HG03457 (cell line): Measurements from ENCODE around the gene ASAP2.

Experiments
- ATAC-seq: cut with Tn5 transposase; IDR thresholded peaks from one replicate; pipeline ENCODE4 v1.9.1; 2021; ENCODE audit warnings: moderate number of reproducible peaks; ENCODE audit not compliant: unreplicated experiment

ASAP2 gene

DNA sequence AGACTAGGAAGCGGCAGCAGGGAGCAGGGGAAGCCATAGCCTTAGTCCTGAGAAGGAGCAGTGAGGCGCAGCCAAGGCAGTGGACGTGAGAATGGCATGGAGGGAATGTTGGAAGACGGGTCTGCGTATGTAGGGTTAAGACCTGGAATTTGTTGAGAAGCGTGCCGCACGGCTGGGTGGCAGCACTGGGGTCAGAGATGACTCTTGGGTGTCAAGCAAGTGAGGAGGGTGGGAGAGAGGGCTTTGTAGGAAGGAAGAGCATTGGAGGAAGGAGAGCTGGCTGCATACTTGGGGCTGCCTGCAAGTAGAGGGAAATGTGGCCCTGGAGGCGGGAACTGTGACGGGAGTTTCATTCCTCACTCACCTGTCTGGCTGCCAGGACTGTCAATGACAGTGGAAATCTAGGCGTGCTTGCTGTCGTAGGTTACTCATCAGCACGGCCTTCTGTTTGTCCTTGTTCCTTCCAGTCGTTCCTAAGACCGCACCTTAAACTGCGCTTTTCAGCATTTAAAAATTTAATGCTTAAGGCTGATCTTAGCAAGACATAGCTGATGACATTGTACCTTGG is 108.8 kb downstream of the ASAP2 start:
- no peak for ATAC-seq

DNA sequence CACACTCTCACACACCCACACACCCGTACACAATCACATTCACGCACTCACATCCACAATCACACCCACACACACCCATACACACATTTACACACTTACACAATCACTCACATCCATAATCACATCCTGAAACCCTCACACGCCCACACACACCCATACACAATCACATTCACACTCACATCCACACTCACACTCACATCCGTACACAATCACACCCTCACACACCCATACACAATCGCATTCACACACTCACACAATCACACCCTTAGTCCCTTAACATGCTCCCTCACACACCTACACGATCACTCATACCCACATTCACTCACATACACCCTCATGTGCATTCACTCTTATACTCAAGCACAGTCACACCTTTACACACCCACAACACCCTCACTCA is 110.9 kb downstream of the ASAP2 start:
- ATAC-seq = no peak

DNA sequence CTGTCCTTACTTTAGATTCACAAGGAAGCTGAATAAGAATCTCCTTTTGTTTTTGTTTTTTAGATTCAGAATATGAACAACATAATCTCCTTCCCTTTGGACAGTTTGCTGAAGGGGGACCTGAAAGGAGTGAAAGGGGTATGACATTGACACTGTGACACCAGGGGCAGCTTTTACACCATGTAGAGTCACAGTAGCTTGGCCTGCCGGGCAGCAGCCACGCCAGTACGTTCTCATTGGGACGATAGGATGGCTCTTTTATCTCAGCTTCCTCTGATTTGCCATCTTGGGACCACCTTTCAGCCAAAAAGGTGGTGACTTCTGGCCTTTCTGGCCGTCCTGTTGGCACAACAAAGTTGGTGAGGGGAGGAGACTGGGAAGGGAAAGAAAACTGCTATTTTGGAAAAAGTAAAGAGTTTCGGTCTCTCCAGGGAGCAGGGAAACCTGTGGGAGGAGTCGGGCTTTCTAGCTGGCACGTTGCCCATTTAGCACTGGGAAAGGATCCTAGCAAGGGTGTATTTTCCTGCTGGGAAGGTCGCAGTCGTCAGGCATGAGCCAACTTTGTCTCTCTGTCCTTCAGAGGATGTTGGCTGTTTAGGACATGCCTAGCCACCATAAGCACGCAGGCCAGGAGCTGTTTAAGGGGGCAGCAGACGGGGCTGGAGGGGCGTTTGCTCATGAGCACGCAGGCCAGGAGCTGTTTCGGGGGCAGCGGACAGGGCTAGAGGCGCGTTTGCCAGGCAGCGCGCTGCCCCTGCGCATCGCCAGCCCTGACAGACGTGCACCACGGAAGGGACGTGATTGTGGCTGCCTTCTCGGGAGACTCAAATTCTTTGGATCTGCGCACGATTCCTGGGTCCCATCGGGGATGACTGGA is 112.1 kb downstream of the ASAP2 start:
- ATAC-seq = no peak

DNA sequence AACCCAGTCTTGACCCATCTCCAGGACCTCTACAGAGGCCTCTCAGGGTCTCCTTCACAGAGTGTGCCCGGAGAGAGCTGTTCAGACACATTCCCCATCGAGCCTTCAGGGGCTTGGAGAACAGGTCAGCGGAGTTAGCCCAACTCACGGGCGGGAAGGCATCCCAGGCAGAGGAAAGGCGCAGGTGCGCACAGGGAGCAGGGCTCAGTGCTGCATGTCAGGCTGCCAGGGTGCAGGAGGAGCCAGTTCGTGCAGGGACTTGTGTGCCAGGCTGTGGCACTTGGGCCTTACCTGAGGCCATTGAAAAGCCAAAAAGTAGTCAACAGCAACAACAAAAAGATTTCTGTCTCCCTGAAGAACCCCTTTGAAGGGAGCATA is 112.7 kb downstream of the ASAP2 start:
- no peak for ATAC-seq

DNA sequence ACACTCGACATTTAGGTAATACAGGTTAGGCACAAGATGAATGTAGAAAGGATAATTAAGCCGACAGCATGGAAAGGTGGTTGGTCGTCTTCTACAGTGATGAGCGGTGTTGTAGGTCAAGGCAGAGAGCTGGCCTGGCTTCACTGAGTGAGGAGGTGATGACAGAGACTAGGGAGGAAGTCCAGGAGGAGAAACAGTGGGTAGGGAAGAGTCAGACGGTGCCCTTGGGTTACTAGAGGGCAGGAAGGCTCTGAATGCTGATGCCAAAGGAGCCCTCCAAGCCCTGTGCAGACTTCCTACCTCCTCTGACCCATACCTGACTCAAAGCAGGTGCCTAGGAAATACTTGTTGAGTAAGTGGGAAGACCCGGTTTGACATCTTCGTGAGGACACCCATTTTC is 116.0 kb downstream of the ASAP2 start:
- ATAC-seq = no peak

DNA sequence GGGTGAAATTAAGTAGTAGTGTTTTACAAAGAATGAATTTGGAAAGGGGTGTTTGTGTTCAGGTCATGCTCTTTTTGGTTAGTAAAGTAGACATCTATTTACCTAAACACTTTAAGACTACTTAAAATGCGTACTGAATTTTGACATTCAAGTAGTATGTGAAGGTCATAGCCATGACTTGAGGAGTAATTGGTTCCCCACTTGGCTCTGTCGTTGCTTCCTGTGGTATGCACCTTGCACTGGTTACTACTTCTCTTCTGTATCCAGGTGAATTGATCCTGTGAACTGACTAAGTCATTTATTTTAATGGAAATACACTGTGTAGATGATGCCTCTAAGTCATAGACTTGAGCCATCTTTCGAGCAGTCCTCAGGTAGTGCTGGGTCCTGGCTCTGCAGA is 118.8 kb downstream of the ASAP2 start:
- ATAC-seq = no peak

DNA sequence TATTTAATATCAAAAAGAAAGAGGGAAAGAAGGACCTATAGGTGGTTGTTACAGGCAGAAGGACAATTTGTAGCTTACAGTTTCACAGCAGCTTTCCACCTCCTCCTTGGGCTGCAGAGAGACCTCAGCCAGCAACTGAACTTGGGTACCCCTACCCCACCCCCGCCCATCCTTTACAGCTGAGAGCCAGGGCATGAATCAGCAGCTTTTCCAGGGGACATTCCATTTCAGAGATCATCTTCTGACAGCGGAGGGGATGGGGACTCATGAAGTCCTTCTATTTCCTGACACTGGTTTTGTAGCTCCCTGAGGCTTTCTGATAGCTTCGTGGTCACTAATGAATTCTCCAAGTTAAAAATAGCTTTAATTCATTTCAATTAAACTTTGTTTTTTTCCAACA is 120.4 kb downstream of the ASAP2 start:
- ATAC-seq = no peak

DNA sequence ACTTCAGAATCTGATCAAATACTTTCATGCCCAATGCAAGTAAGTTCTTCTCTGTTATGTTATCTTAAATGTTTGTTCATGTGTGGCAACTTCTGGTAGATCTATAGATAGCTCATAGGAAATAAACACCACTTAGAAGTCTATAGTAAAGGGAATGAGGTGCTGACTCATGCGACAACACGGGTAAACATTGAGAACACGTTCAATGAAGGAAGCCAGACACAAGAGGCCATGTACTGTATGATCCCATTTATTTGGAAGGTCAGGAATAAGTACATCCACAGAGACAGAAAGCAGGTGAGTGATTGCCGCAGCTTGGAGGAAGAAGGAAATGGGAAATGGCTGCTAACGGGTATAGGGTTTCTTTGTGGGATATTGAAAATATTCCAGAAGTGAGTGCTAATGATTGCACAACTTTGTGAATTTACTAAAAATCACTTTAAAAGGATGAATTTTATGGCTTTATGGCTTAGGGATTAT is 121.3 kb downstream of the ASAP2 start:
- ATAC-seq = no peak

DNA sequence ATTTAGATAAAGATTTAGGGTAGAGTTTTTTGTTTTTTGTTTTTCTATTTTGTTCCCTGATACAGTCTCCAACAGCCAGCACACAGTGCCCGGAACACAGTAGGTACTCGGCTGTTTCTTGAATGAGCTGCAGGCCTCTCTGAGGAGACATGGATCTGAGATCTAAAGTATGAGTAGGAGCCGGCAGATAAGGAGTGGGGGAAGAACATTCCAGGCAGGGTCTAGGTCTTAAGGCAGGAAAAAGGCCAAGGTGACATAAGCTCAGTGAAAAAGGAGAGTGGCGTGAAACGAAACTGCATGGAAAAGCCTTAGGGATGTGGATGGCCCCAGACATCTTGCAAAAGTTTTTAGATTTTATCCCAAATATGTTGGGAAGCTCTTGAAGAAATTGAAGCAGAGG is 122.3 kb downstream of the ASAP2 start:
- no peak for ATAC-seq

DNA sequence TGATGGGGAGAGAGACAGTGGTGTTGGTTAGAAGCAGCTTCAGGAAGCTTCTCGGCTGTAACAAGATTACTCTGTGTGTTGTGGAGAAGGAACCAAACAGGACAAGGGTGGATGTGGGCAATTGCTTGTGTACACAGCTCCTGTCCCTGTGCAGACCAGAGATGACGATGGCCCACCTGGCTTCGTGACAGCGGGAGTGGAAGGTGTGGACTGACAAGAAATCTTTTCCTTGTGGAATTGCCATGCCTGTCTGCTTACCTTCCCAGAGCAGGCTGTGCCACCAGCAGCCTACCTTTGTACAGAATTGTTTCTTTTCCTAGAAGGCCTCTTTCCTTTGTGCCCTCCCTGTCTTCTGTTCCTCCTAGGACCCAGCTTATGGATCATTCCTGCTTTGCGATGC is 122.9 kb downstream of the ASAP2 start:
- no peak for ATAC-seq

DNA sequence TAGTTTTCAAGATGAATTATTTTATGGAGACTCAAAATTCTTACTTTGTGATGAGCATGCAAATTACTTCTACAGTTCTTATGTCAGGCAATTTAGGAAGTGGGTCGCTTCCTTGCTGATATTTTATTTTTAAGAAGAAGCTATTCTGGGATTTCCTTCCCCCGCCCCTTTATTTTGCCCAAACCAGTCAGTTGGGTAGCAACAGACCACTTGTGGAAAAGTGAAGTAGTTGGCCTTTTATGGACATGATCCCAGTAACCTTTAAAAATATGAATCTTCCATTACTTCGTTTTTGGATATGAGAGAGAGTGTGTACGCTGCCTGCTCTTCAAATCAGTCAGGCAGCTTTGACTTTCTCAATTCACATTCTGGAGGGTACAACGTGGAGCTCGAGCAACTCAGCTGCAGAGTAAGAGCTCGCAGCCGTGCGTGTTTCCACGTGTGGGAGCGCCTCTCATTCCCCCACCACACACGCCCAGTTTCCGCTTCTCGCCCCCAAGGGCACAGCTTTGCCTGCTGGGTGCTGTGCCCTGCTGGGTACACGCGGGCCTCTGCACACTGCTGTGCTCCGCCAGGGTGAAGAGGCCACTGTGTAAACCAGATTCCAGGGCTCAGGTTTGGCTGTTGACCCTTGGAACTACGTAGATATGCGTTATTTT is 124.1 kb downstream of the ASAP2 start:
- ATAC-seq = no peak

DNA sequence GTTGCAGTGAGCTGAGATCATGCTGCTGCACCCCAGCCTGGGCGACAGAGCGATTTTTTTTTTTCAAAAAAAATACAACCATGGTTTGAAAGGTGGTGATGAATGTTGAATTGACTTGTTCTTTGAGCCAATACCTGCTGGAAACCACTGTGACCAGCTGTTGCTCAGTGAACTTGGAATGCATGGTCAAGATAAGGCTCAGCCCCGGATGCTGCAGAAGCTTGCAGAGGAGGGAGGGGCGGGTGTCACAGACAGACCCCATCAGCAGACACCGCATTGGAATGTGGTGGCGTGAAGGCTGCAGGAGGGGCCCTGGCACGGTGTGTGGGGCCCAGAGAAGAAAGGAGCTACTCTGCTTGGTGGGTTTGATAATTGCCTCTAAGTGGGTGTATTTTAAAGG is 125.1 kb downstream of the ASAP2 start:
- ATAC-seq = no peak

DNA sequence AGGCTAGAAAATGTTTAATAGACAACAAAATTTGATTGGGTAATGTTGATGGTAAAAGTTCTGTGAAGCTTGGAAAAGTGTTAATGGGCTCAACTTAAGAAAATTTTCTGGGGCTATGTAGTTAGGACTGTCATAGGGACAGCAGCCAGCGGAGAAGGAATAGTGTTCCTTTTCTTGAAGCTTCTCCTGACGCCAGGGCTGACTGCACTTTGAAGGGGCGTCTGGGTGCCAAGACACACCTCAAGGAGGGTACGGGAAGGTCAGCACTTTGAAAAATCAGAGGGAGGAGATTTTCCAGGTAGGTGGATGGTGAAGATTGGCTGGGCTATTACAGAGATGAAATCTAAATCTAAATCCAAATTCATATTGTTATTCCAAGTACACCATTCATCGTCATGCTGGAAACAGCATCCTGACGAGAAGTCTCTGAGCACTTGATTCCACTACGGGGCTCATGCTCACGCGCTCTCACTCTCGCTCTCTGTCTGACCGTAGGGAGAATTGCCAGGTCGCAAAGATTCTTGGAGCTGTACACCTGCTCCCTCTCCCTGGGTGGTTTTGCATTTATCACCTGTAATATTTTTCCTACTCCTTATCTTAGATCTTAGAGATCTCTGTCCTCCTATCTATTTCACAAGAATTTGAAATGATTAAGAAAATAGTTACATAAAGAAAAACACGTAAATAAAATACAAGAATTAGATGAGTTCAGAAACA is 125.7 kb downstream of the ASAP2 start:
- ATAC-seq = no peak

DNA sequence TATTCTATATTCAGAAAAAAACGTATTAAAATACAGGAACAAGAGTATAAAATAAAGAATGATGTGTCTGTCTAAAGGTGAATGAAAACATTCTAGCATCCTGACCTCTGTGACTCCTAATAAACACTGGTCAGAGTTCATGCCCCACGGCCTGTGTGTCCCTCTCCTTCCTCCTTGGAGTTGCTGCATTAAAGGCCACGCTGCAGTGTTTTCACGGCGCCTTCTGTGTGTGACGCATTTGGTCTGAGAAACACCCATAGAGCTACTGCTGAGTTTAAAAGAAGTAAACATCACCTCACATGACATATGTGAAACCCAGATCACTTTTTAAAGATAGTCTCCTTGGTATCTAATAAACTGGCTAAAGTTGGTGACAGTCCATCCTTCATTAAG is 126.2 kb downstream of the ASAP2 start:
- ATAC-seq = no peak

DNA sequence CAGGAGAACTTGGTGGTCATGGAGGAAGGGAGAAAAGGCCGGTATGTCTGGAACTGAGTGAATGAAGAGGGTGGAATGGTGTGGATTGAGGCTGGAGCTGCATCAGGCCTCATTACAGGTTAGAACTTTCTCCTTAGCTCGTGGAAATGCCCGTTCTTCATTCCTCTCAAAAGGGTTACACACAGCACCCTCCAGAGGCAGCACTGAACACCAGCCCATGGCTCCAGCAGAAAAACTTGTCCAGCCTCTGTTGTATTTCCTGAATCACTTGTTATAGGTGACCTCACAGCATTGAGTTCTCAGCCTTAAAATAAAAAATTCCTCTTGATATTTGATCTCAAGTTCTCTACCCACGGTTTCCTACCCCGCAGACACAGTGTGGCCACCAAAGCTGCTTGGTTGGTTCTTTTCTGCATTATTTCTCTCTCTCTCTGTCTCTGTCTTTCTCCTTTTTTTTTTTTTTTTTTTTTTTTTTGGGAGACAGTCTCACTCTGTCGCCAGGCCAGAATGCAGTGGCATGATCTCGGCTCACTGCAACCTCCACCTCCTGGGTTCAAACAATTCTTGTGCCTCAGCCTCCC is 127.1 kb downstream of the ASAP2 start:
- no peak for ATAC-seq

DNA sequence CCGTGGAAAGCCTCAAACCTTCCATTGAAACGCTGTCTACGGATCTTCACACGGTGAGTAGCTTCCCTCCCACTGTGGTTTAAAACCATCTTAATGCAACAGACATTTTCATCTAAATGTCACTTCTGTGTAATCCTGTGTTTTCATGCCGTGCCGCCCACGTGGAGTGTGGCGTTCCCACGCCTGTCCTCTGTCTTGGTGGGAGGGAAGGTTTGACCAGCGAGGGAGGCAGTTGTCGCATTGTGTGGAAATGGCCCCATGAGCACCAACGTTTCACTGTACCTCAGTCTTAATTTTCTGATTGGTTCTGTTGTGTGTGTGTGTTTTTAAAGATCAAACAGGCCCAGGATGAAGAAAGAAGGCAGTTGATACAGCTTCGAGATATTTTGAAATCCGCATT is 128.1 kb downstream of the ASAP2 start:
- ATAC-seq = no peak

DNA sequence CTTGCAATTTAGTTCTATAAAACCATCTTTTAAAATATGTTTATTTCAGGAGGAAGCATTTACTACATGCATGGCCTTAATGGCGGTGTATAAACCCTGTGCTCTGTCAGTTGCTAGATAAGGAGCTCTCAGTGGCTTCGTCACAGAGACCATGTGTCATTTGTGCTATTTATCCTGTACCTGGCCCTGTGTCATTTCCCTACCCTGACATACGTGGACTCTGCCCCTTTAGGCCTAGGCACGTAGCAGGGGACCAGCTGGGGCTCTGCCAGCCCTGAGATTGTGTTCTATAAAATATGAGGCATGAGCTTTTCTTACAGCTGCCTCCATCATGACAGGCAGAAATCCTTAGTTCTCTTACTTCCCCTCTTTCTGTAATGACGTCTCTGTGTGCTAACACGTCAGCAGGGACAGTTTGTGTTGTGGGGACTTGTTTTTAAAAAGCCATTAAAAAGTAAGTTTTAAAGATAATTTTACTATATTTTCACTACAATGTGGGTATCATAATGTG is 128.8 kb downstream of the ASAP2 start:
- ATAC-seq = no peak

DNA sequence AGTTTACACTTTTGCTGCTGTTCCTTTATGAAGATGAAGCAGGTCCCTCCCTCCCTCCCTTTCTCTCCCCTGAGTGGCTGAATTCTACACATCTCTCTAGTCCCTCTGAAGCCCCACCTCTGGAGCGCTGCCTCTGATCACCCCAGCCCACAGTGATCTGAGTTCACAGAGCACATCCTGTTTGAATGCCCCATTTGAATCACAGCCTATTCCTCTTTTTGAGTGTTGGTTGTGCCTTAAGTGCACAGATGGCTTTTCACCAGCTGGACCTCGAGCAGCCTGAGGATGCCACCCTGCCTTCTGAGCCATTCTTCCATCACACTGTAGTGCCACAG is 129.6 kb downstream of the ASAP2 start:
- no peak for ATAC-seq

DNA sequence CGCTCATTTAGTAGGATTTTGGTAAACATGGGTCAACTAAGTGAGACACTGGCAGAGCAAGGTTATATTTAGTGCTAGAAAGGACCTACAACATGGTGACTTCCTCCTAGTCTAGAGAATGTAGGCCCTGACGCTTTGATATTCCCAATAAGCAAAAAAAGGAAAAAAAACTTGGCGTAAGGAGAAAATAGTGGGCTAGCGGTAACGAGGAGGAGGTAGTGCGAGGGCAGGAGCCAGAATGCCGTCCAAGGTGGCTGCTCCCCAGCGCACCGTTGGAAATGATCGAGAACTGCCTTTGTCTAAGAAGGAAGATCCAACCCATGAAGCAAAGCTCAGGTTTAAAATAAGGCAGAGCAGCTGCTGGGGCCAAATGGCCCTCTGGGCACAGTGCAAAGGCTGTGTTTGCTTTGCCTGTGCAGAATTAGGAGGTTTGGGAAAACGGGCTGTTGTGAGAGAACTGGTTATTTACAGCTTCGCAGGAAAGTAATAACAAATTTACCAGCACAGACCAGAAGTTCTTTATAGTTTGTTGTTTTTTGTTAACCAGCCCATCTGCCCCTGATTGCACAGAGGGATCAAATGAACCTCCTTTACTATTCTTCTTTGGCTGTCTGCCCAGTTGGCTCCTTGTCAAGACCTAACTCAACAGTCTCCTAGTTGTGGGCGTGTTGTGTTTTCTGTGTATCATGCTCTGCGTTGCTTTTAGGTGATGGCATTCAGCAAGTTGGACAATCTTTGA is 130.1 kb downstream of the ASAP2 start:
- no peak for ATAC-seq

DNA sequence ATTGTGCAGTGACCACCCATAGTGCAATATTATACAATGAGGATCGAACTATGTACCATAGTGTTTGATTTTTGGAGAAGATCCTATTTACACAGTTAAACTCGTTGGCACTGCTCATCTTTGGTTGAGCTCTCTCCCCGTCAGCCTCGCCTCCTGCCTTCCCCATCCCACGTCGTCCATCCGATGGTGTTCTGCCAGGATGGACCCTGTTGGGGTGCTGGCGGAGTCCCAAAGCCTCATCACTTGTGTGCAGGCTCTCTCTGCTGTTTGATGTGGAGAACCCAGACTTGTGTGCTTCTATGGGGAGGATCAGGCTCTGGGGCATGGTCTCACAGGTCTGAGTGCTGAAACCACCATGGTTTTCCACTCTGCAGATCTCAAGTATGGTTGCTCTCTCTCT is 131.3 kb downstream of the ASAP2 start:
- ATAC-seq = no peak
